Activated naive CD8-positive, alpha-beta T cell treated with anti-CD3 and anti-CD28 coated beads, Interleukin-2, amount 10 ng/mL, durations not matched to agents 7 days and 5 days (primary cell): ENCODE measurements around the gene HTR3A. TPM values are rescaled to one million over a fixed set of nuclear protein-coding genes. Genes with fewer than 3 reads are reported as not detected.

Source experiments
- ATAC-seq: fragments of 150-1000 bp; cut with Tn5 transposase; one replicate; pipeline ENCODE4 v1.10.0; 2021; ENCODE audit warnings: low read depth, moderate library complexity
- POLR2A ChIA-PET: fragments of 350-600 bp; sonication (Branson Sonifier 250); formaldehyde crosslinking; loops from one replicate; lab custom pipeline; 2021; ENCODE audit warnings: antibody characterized with exemption; lab: Charles Lee
- DNase-seq: peaks from one replicate; pipeline ENCODE4 v3.0.0; 2021
- H3K27ac Mint-ChIP-seq: one replicate; pipeline ENCODE4 v1.8.0; 2022; ENCODE audit warnings: mild to moderate bottlenecking, mixed read lengths
- H3K27me3 Mint-ChIP-seq: one replicate; pipeline ENCODE4 v1.8.0; 2022; ENCODE audit warnings: mild to moderate bottlenecking, moderate library complexity, mixed read lengths
- H3K36me3 Mint-ChIP-seq: one replicate; pipeline ENCODE4 v1.8.0; 2021; ENCODE audit warnings: mild to moderate bottlenecking, mixed read lengths
- H3K4me1 Mint-ChIP-seq: one replicate; pipeline ENCODE4 v1.8.0; 2021; ENCODE audit warnings: mixed read lengths
- H3K4me3 Mint-ChIP-seq: one replicate; pipeline ENCODE4 v1.8.0; 2022; ENCODE audit warnings: mild to moderate bottlenecking, moderate library complexity, mixed read lengths
- H3K9me3 Mint-ChIP-seq: one replicate; pipeline ENCODE4 v1.8.0; 2021; ENCODE audit warnings: mixed read lengths
- total RNA-seq, 2 experiments: library from RNA; stranded (reverse); gene quantifications; one replicate each; pipeline ENCODE4 v1.2.3, GENCODE V29; 2021

The HTR3A gene
- total RNA-seq, 2 experiments from 2014 or later = not detected

DNA sequence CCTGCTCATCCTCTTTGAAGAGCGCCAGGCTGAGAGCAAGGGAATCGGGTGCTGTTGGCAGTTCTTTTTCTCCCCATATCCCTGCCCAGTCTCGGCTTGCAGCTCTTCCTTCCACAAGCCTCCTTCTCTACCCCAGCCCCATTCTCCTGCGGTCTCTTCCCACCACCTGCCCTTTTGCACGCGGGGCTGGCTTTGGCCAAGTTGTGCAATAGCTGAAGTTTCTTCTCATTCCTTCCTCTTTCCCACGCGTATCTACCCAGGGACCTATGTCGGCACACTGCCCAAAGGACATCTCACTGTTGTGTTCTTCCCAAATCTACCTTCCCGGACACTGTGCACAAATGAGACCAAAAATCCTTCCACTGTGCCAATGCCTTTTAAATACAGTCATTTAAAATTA lies 22.3 kb upstream of the HTR3A start:
- no peaks in the 10 kb centered on the region for H3K9me3 Mint-ChIP-seq
- no peaks in the 10 kb centered on the region for H3K36me3 Mint-ChIP-seq
- DNase-seq (no peak), ATAC-seq (no peak)
- peaks cover 12% of the 10 kb centered on the region for H3K27me3 Mint-ChIP-seq
- POLR2A ChIA-PET = no interaction called here
- H3K27ac Mint-ChIP-seq = no peak overlapping the region
- no peaks in the 10 kb centered on the region for H3K4me1 Mint-ChIP-seq
- no peak overlapping the region for H3K4me3 Mint-ChIP-seq

DNA sequence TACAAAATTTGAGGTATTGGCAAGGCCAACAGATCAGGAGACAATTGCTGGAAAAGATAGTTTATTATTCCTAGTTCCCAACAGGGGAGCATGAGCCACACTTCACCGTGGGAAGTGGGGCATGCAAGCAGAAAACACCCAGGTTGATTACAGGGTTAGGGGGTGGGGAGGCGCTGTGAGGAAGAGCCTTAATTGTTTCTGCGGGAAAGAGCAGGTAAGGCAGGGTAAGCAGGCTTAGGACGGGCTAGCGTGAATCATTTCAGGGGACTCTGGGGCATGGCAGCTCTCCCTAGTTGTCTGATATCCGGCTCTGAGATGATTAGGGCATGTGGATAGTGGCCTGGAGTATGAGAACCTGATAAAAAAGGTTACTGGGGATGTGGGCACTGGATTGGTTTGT lies 20.7 kb upstream of the HTR3A start:
- Mint-ChIP-seq H3K9me3 (no peaks in the 10 kb centered on the region), H3K27ac (no peak overlapping the region), H3K27me3 (peaks cover 14% of the 10 kb centered on the region), H3K4me1 (no peaks in the 10 kb centered on the region), H3K36me3 (no peaks in the 10 kb centered on the region), H3K4me3 (no peak overlapping the region)
- POLR2A ChIA-PET = no interaction called here
- ATAC-seq (no peak), DNase-seq (no peak)

GRCh38 chr11:113956986-113957385 lies 17.9 kb upstream of the HTR3A start:
- Mint-ChIP-seq H3K4me1 (no peaks in the 10 kb centered on the region), H3K27me3 (peaks cover 16% of the 10 kb centered on the region), H3K27ac (no peak overlapping the region), H3K4me3 (no peak overlapping the region), H3K36me3 (no peaks in the 10 kb centered on the region), H3K9me3 (no peaks in the 10 kb centered on the region)
- POLR2A ChIA-PET = no interaction called here
- DNase-seq (no peak), ATAC-seq (no peak)

GRCh38 chr11:113960702-113961330 lies 14.1 kb upstream of the HTR3A start:
- POLR2A ChIA-PET = no interaction called here
- DNase-seq (no peak), ATAC-seq (no peak)
- H3K9me3 Mint-ChIP-seq = no peaks in the 10 kb centered on the region
- H3K27ac Mint-ChIP-seq = no peak overlapping the region
- H3K4me1 Mint-ChIP-seq = no peaks in the 10 kb centered on the region
- H3K36me3 Mint-ChIP-seq = no peaks in the 10 kb centered on the region
- peaks cover 7% of the 10 kb centered on the region for H3K27me3 Mint-ChIP-seq
- no peak overlapping the region for H3K4me3 Mint-ChIP-seq

- Mint-ChIP-seq H3K4me3 (no peak overlapping the region), H3K9me3 (no peaks in the 10 kb centered on the region), H3K36me3 (no peaks in the 10 kb centered on the region), H3K27ac (no peak overlapping the region), H3K27me3 (peaks cover 4% of the 10 kb centered on the region), H3K4me1 (no peaks in the 10 kb centered on the region)
- no peak for ATAC-seq
- POLR2A ChIA-PET = no interaction called here
- DNase-seq = no peak
Measured at GRCh38 chr11:113967361-113967760, 7.5 kb upstream of the HTR3A start.

- DNase-seq (no peak), ATAC-seq (no peak)
- Mint-ChIP-seq H3K9me3 (no peaks in the 10 kb centered on the region), H3K27ac (no peak overlapping the region), H3K4me3 (no peak overlapping the region), H3K27me3 (peaks cover 10% of the 10 kb centered on the region), H3K36me3 (no peaks in the 10 kb centered on the region), H3K4me1 (no peaks in the 10 kb centered on the region)
- POLR2A ChIA-PET = no interaction called here
Measured at GRCh38 chr11:113971506-113972195, 3.3 kb upstream of the HTR3A start.

DNA sequence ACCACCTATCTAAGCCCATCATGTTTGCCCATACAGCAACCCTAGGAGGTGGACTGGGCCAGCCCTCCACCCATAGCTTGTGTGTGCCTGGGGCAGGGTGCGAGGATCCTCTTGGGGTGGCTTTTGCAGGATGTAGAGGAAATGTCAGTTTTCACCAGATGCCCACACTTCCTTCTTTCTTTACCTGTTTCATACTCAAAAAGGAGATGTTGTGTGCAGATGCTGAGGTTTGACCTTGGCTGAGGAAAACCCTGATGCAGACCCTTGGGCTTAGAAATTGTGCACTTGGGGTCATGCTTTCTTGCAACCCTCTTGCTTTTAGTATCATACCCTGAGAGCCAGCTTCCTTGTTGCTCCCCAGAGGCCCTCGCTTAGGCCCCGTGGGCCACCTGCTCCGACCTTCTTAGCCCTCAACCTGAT lies 2.2 kb downstream of the HTR3A start:
- peaks cover 6% of the 10 kb centered on the region for H3K4me1 Mint-ChIP-seq
- POLR2A ChIA-PET = no interaction called here
- H3K27me3 Mint-ChIP-seq = peaks cover 10% of the 10 kb centered on the region
- no peak for ATAC-seq
- no peak overlapping the region for H3K27ac Mint-ChIP-seq
- DNase-seq = no peak
- H3K36me3 Mint-ChIP-seq = no peaks in the 10 kb centered on the region
- H3K9me3 Mint-ChIP-seq = no peaks in the 10 kb centered on the region
- no peak overlapping the region for H3K4me3 Mint-ChIP-seq

- POLR2A ChIA-PET = no interaction called here
- Mint-ChIP-seq H3K27ac (no peak overlapping the region), H3K4me1 (peaks cover 6% of the 10 kb centered on the region), H3K36me3 (no peaks in the 10 kb centered on the region), H3K4me3 (no peak overlapping the region), H3K9me3 (no peaks in the 10 kb centered on the region), H3K27me3 (peaks cover 10% of the 10 kb centered on the region)
- DNase-seq = no peak
- ATAC-seq = no peak
Measured at GRCh38 chr11:113977701-113978100, 2.8 kb downstream of the HTR3A start.

- Mint-ChIP-seq H3K27me3 (peaks cover 10% of the 10 kb centered on the region), H3K9me3 (no peaks in the 10 kb centered on the region), H3K4me3 (no peak overlapping the region), H3K4me1 (peaks cover 6% of the 10 kb centered on the region), H3K27ac (no peak overlapping the region), H3K36me3 (no peaks in the 10 kb centered on the region)
- ATAC-seq = no peak
- POLR2A ChIA-PET = no interaction called here
- DNase-seq = no peak
Measured at GRCh38 chr11:113979431-113979830, 4.5 kb downstream of the HTR3A start.

- Mint-ChIP-seq H3K9me3 (no peaks in the 10 kb centered on the region), H3K27me3 (peaks cover 15% of the 10 kb centered on the region), H3K36me3 (no peaks in the 10 kb centered on the region), H3K27ac (no peak overlapping the region), H3K4me1 (peaks cover 6% of the 10 kb centered on the region), H3K4me3 (no peak overlapping the region)
- DNase-seq = no peak
- no peak for ATAC-seq
- POLR2A ChIA-PET = no interaction called here
Measured at GRCh38 chr11:113980785-113981184, 5.9 kb downstream of the HTR3A start.

DNA sequence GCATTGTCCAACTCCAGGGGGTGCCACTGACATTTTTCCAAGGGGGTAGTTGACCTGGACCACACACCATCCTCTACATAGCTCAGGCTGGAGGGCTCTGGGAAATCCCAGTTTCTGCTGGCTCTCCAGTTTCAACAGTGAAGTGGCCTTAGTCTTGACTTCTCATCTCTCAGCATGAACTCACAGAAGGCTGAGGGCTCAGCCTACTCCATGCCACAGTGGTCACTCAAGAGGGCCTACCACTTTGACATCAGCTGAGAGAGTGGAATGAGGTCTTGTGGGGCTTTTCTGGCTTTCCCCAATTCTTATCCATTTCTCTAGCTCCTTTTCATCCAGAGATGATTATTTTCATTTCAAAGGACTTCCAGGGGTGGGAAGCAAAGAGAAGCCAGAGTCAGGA lies 7.4 kb downstream of the HTR3A start:
- Mint-ChIP-seq H3K27ac (no peak overlapping the region), H3K27me3 (peaks cover 9% of the 10 kb centered on the region), H3K4me3 (no peak overlapping the region), H3K4me1 (peaks cover 2% of the 10 kb centered on the region), H3K9me3 (no peaks in the 10 kb centered on the region), H3K36me3 (no peaks in the 10 kb centered on the region)
- DNase-seq (no peak), ATAC-seq (no peak)
- POLR2A ChIA-PET = no interaction called here

DNA sequence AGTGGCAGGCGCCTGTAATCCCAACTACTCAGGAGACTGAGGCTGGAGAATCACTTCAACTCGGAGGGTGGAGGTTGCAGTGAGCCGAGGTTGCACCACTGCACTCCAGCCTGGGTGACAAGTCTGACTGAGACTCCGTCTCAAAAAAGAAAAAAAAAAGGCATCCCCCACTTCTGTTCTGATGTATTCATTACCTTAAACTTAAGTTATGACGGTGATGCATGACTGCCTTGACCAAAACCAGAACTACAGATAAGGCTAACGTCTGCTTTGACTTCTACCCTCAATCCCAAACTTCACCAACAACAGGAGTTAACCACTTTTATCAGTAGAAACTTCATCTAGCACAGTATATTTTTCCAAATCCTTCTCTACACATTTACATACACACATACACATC lies 9.9 kb downstream of the HTR3A start:
- ATAC-seq (no peak), DNase-seq (no peak)
- Mint-ChIP-seq H3K4me3 (no peak overlapping the region), H3K36me3 (no peaks in the 10 kb centered on the region), H3K9me3 (no peaks in the 10 kb centered on the region), H3K27me3 (peaks cover 12% of the 10 kb centered on the region), H3K4me1 (no peaks in the 10 kb centered on the region), H3K27ac (no peak overlapping the region)
- POLR2A ChIA-PET = no interaction called here

DNA sequence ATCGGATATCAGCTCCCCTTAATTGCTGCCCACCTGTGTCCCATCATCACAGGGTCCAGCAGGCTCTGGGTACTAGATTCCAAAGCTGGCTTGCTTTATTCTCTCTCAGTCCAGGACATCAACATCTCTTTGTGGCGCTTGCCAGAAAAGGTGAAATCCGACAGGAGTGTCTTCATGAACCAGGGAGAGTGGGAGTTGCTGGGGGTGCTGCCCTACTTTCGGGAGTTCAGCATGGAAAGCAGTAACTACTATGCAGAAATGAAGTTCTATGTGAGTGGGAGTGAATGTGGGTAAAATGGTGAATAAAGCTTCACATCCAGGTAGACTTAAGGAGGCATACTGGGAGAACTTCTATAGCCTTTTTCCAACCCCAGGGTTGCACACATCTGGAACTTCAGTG lies 11.0 kb downstream of the HTR3A start:
- ATAC-seq (no peak), DNase-seq (no peak)
- POLR2A ChIA-PET = no interaction called here
- no peaks in the 10 kb centered on the region for H3K9me3 Mint-ChIP-seq
- H3K4me3 Mint-ChIP-seq = no peak overlapping the region
- H3K27ac Mint-ChIP-seq = no peak overlapping the region
- H3K4me1 Mint-ChIP-seq = no peaks in the 10 kb centered on the region
- H3K36me3 Mint-ChIP-seq = no peaks in the 10 kb centered on the region
- peaks cover 12% of the 10 kb centered on the region for H3K27me3 Mint-ChIP-seq

DNA sequence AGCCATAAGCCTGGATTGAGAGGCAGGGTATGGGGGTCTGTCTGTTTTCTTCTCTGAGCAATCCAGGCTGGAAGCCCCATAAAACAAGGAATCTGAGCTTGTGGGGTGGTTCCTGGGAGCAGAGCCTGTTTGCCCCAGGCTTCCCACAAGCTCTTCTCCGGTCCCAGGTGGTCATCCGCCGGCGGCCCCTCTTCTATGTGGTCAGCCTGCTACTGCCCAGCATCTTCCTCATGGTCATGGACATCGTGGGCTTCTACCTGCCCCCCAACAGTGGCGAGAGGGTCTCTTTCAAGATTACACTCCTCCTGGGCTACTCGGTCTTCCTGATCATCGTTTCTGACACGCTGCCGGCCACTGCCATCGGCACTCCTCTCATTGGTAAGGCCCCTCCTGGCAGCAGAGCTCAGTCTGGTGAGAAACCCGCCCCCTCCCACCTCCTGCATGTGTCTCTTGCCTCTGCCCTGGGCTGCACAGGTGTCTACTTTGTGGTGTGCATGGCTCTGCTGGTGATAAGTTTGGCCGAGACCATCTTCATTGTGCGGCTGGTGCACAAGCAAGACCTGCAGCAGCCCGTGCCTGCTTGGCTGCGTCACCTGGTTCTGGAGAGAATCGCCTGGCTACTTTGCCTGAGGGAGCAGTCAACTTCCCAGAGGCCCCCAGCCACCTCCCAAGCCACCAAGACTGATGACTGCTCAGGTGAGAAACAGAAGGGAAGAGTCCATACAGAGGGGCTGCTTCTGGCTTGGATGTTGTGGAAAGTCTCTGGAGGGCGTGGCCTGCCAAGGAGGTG lies 11.6 kb downstream of the HTR3A start:
- ATAC-seq (no peak), DNase-seq (no peak)
- no peaks in the 10 kb centered on the region for H3K9me3 Mint-ChIP-seq
- no peak overlapping the region for H3K4me3 Mint-ChIP-seq
- POLR2A ChIA-PET = no interaction called here
- no peaks in the 10 kb centered on the region for H3K4me1 Mint-ChIP-seq
- H3K27me3 Mint-ChIP-seq = peaks cover 10% of the 10 kb centered on the region
- H3K36me3 Mint-ChIP-seq = no peaks in the 10 kb centered on the region
- no peak overlapping the region for H3K27ac Mint-ChIP-seq
